OCI-LY1 (cell line): ENCODE measurements around the gene PLCD1.

Source experiments
- CTCF ChIP-seq: fragments of 200-600 bp; sonication (generic), shearing (Covaris generic); IDR thresholded peaks from 2 replicates; pipeline ENCODE4 v1.5.1; 2017; ENCODE audit warnings: mild to moderate bottlenecking, antibody characterized with exemption, low read length, moderate library complexity, mixed read lengths
- EZH2 ChIP-seq: fragments of 200-600 bp; sonication (generic), shearing (Covaris generic); IDR thresholded peaks from 2 replicates; pipeline ENCODE4 v1.8.0; 2017; ENCODE audit warnings: borderline replicate concordance, mixed run types, mild to moderate bottlenecking, antibody characterized with exemption, low read length, moderate library complexity, mixed read lengths

- no peak for TF ChIP-seq CTCF
- TF ChIP-seq EZH2: no peak
Measured at GRCh38 chr3:38003817-38004414, 25.5 kb downstream of the PLCD1 start.
